ENCODE measurements around the gene GLRA1. TPM values are rescaled to one million over a fixed set of nuclear protein-coding genes. Genes with fewer than 3 reads are reported as not detected.
"Not testable (repeated sequence)": the region's sequence is repeated elsewhere in the genome, so short reads cannot be mapped to it uniquely, and the experiment has no call there.

Gene GLRA1
- total RNA-seq, 4 donors from 2014 or later = not detected

- Histone ChIP-seq H3K4me3 (no peak overlapping the region), H3K27me3 (no peaks in the 10 kb centered on the region), H3K27ac (no peak overlapping the region), H3K9me3 (no peaks in the 10 kb centered on the region), H3K4me1 (no peaks in the 10 kb centered on the region), H3K36me3 (no peaks in the 10 kb centered on the region)
- TF ChIP-seq EP300 (IDR thresholded peaks at IDR 0.05) (no peak), POLR2A (IDR thresholded peaks at IDR 0.05) (no peak), CTCF (IDR thresholded peaks at IDR 0.05) (no peak), POLR2AphosphoS5 (IDR thresholded peaks at IDR 0.05) (no peak)
- DNase-seq (ENCODE audit: low spot score in 2 of 2) = no peak
- WGBS = 69% methylated on average over 4 of the region's 4 CpGs
Measured at GRCh38 chr5:151868451-151868850, 56.2 kb downstream of the GLRA1 start.

GRCh38 chr5:151864061-151864748 lies 60.4 kb downstream of the GLRA1 start:
- H3K4me1 ChIP-seq = no peaks in the 10 kb centered on the region
- H3K27ac ChIP-seq = no peak overlapping the region
- H3K4me3 ChIP-seq = no peak overlapping the region
- DNase-seq (ENCODE audit: low spot score in 2 of 2) = no peak
- H3K9me3 ChIP-seq = no peaks in the 10 kb centered on the region
- no peaks in the 10 kb centered on the region for H3K27me3 ChIP-seq
- TF ChIP-seq POLR2A (IDR thresholded peaks at IDR 0.05) (no peak), EP300 (IDR thresholded peaks at IDR 0.05) (no peak), CTCF (IDR thresholded peaks at IDR 0.05) (no peak), POLR2AphosphoS5 (IDR thresholded peaks at IDR 0.05) (no peak)
- H3K36me3 ChIP-seq = no peaks in the 10 kb centered on the region
- WGBS = 74% methylated on average over 6 of the region's 7 CpGs

GRCh38 chr5:151863566-151863965 lies 61.1 kb downstream of the GLRA1 start:
- Histone ChIP-seq H3K27ac (no peak overlapping the region), H3K27me3 (no peaks in the 10 kb centered on the region), H3K4me1 (no peaks in the 10 kb centered on the region), H3K9me3 (no peaks in the 10 kb centered on the region), H3K4me3 (no peak overlapping the region), H3K36me3 (no peaks in the 10 kb centered on the region)
- WGBS = 79% methylated on average over 1 of the region's 1 CpG
- TF ChIP-seq EP300 (IDR thresholded peaks at IDR 0.05) (no peak), POLR2A (IDR thresholded peaks at IDR 0.05) (no peak), CTCF (IDR thresholded peaks at IDR 0.05) (no peak), POLR2AphosphoS5 (IDR thresholded peaks at IDR 0.05) (no peak)
- DNase-seq (ENCODE audit: low spot score in 2 of 2) = no peak

- no peak for TF ChIP-seq CTCF (IDR thresholded peaks at IDR 0.05)
- TF ChIP-seq POLR2A (IDR thresholded peaks at IDR 0.05) = no peak
- H3K27ac ChIP-seq = no peak overlapping the region
- H3K36me3 ChIP-seq = no peaks in the 10 kb centered on the region
- 97% methylated on average over 2 of the region's 2 CpGs for WGBS
- H3K4me3 ChIP-seq = no peak overlapping the region
- H3K4me1 ChIP-seq = no peaks in the 10 kb centered on the region
- H3K27me3 ChIP-seq = no peaks in the 10 kb centered on the region
- H3K9me3 ChIP-seq = no peaks in the 10 kb centered on the region
- no peak for DNase-seq (ENCODE audit: low spot score in 2 of 2)
Measured at GRCh38 chr5:151862811-151863472, 61.7 kb downstream of the GLRA1 start.

- 90% methylated on average over 3 of the region's 4 CpGs for WGBS
- DNase-seq (ENCODE audit: low spot score in 2 of 2); H3K4me3 ChIP-seq; H3K36me3 ChIP-seq; H3K27ac ChIP-seq; H3K9me3 ChIP-seq; H3K27me3 ChIP-seq; H3K4me1 ChIP-seq: not testable (repeated sequence)
Measured at GRCh38 chr5:151860867-151861266, 63.8 kb downstream of the GLRA1 start.
